ENCODE data around the gene COL27A1.

The COL27A1 gene

GRCh38 chr9:114112778-114113584 lies 42.4 kb upstream of the COL27A1 start:
- TF ChIP-seq ZNF707 (tag by site-specific recombination; IDR thresholded peaks at IDR 0.05) (no peak), PRDM10 (tag by site-specific recombination; IDR thresholded peaks at IDR 0.05) (peak; percentile 93)
- Histone ChIP-seq H3K27ac (ENCODE audit: extremely low read depth, low read depth, low read length) (no peak overlapping the region), H3K9me3 (ENCODE audit: control insufficient read depth, insufficient read depth, low read depth, low read length) (no peaks in the 10 kb centered on the region), H3K4me1 (ENCODE audit: control insufficient read depth, insufficient read depth, low read length) (no peaks in the 10 kb centered on the region), H3K36me3 (ENCODE audit: control insufficient read depth in 2 of 2, insufficient read depth in 1 of 2, low read length in 2 of 2) (no peaks in the 10 kb centered on the region), H3K4me3 (ENCODE audit: low read depth, low read length) (no peak overlapping the region)
- POLR2A ChIA-PET, result no interaction called here
- CTCF ChIA-PET, result interaction anchor here (0.5 to 10.8 kb wide), 6 partner anchors 8 to 545 kb away, joined by 3 to 139 read pairs (median 4); no protein-coding TSS in a partner anchor

GRCh38 chr9:114114364-114114763 lies 41.0 kb upstream of the COL27A1 start:
- 0 out of 2 replicates have a peak, but pooled peaks have one; percentile 14 for TF ChIP-seq OSR2 (tag by site-specific recombination; IDR thresholded peaks at IDR 0.05)
- no peak for TF ChIP-seq MEIS1 (CRISPR knock-in tag; IDR thresholded peaks at IDR 0.05; ENCODE audit: borderline replicate concordance)
- TF ChIP-seq ZNF280C (tag by site-specific recombination; IDR thresholded peaks at IDR 0.05), result no peak
- no peak for TF ChIP-seq ZBTB1 (tag by site-specific recombination; IDR thresholded peaks at IDR 0.05)
- no peak for TF ChIP-seq ZNF138 (tag by site-specific recombination; IDR thresholded peaks at IDR 0.05; ENCODE audit: borderline replicate concordance)
- no peak for TF ChIP-seq ZNF248 (tag by site-specific recombination; IDR thresholded peaks at IDR 0.05)
- no peak for TF ChIP-seq ZBTB21 (tag by site-specific recombination; IDR thresholded peaks at IDR 0.05)
- ChIA-PET CTCF (interaction anchor here (1.0 to 10.8 kb wide), 3 partner anchors 31 to 179 kb away, joined by 4 to 139 read pairs (median 20); no protein-coding TSS in a partner anchor), POLR2A (no interaction called here)
- Histone ChIP-seq H3K4me1 (ENCODE audit: control insufficient read depth, insufficient read depth, low read length) (no peaks in the 10 kb centered on the region), H3K9me3 (ENCODE audit: control insufficient read depth, insufficient read depth, low read depth, low read length) (no peaks in the 10 kb centered on the region), H3K4me3 (ENCODE audit: low read depth, low read length) (no peak overlapping the region), H3K27ac (ENCODE audit: extremely low read depth, low read depth, low read length) (no peak overlapping the region), H3K36me3 (ENCODE audit: control insufficient read depth in 2 of 2, insufficient read depth in 1 of 2, low read length in 2 of 2) (no peaks in the 10 kb centered on the region)

DNA sequence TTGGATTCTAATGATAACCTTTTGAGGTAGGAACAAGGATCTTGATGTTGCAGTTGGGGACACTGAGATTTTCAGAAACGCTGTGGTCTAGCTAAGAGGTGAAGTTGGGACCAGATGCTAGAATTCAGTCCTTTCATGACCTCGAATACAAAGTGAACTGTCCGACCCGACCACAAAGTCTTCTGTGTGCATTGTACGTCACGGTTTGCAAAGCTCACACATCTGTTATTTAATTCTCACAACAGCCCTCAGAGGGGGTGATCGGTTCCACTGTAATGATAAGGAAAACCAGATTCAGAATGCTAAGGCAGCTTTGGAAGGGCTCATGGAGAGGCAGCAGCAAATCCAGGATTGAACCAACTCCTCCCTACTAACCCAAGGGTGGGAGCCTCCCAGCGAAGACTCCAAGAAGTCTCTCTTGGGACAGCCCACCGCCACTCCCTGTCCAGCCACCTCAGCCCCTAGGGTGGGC lies 39.6 kb upstream of the COL27A1 start:
- no peak overlapping the region for H3K27ac ChIP-seq (ENCODE audit: extremely low read depth, low read depth, low read length)
- ChIA-PET POLR2A (interaction anchor here (0.5 kb wide), 1 partner anchor 80 kb away, joined by 3 read pairs; no protein-coding TSS in a partner anchor), CTCF (interaction anchor here (1.0 to 2.8 kb wide), 3 partner anchors 9 to 175 kb away, joined by 3 to 20 read pairs (median 8); no protein-coding TSS in a partner anchor)
- no peaks in the 10 kb centered on the region for H3K4me1 ChIP-seq (ENCODE audit: control insufficient read depth, insufficient read depth, low read length)
- no peaks in the 10 kb centered on the region for H3K36me3 ChIP-seq (ENCODE audit: control insufficient read depth in 2 of 2, insufficient read depth in 1 of 2, low read length in 2 of 2)
- no peak overlapping the region for H3K4me3 ChIP-seq (ENCODE audit: low read depth, low read length)
- H3K9me3 ChIP-seq (ENCODE audit: control insufficient read depth, insufficient read depth, low read depth, low read length), result no peaks in the 10 kb centered on the region
- TF ChIP-seq ZNF169 (tag by site-specific recombination; IDR thresholded peaks at IDR 0.05), result no peak
- no peak for TF ChIP-seq ZNF449 (tag by site-specific recombination; IDR thresholded peaks at IDR 0.05)
- no peak for TF ChIP-seq SALL2 (tag by site-specific recombination; IDR thresholded peaks at IDR 0.05; ENCODE audit: borderline replicate concordance)
- TF ChIP-seq ZNF391 (tag by site-specific recombination; IDR thresholded peaks at IDR 0.05; ENCODE audit: borderline replicate concordance, low read depth), result no peak
- TF ChIP-seq ZNF274 (IDR thresholded peaks at IDR 0.05; ENCODE audit: low read length), result no peak
- TF ChIP-seq ZNF274 (tag by site-specific recombination; IDR thresholded peaks at IDR 0.05; ENCODE audit: borderline replicate concordance), result no peak
- TF ChIP-seq ZNF777 (tag by site-specific recombination; IDR thresholded peaks at IDR 0.05; ENCODE audit: borderline replicate concordance), result no peak
- TF ChIP-seq ZNF658 (tag by site-specific recombination; IDR thresholded peaks at IDR 0.05), result no peak
- no peak for TF ChIP-seq TCF7L2 (IDR thresholded peaks at IDR 0.05; ENCODE audit: borderline replicate concordance, low read depth, low read length)
- no peak for TF ChIP-seq ZNF175 (tag by site-specific recombination; IDR thresholded peaks at IDR 0.05)
- TF ChIP-seq ZSCAN16 (tag by site-specific recombination; IDR thresholded peaks at IDR 0.05), result no peak
- no peak for TF ChIP-seq HIC1 (tag by site-specific recombination; IDR thresholded peaks at IDR 0.05)

Measured in HEK293 (cell line).